DND-41 (cell line): ENCODE data around the gene PTCSC3.

Experiments
- CTCF ChIP-seq: IDR thresholded peaks from 2 replicates; pipeline ENCODE4 v1.5.1; 2012; ENCODE audit warnings: borderline replicate concordance, low read length, moderate library complexity, mild to moderate bottlenecking; ENCODE audit not compliant: poor library complexity, severe bottlenecking; ENCODE audit errors: extremely low read depth
- EZH2 ChIP-seq: IDR thresholded peaks from 3 replicates; pipeline ENCODE4 v1.6.1; 2012; ENCODE audit warnings: borderline replicate concordance, low read depth, mild to moderate bottlenecking, moderate library complexity, low read length, inconsistent platforms; ENCODE audit not compliant: severe bottlenecking

- TF ChIP-seq CTCF (no peak), EZH2 (no peak)
These were observed 9.1 kb downstream of the PTCSC3 start for GRCh38 chr14:36167431-36167830.
